ENCODE measurements around the gene GARIN3.

The GARIN3 gene

GRCh38 chr5:157142317-157143126 lies 23.5 kb downstream of the GARIN3 start, which contains the start of gene MED7:
Gene MED7, minus strand, starts transcription at chr5:157142865. Its CDS starts 3,434 bp downstream, at chr5:157139431.
- DNase-seq, result peak; percentile 83

DNA sequence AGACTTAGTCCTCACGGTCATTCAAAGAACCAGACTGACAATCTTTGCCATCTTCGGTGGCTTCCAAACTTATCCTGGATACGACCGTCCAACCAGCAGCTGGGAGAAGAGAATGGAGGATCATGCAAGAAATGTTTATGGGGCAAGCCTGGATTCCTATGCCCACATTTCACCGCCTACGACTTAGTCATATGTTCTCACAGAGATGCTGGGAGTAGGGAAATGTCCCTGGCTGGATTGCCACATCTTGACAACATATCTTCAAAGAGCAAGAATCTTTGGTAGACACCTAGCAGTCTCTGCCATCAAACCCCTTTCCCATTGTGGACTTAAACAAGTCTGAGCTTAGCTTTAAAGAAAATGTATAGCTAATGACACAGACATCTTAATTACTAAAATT lies 28.4 kb downstream of the GARIN3 start:
- DNase-seq, result no peak

- no peak for DNase-seq
Observed at GRCh38 chr5:157132281-157132612, 33.8 kb downstream of the GARIN3 start.

DNA sequence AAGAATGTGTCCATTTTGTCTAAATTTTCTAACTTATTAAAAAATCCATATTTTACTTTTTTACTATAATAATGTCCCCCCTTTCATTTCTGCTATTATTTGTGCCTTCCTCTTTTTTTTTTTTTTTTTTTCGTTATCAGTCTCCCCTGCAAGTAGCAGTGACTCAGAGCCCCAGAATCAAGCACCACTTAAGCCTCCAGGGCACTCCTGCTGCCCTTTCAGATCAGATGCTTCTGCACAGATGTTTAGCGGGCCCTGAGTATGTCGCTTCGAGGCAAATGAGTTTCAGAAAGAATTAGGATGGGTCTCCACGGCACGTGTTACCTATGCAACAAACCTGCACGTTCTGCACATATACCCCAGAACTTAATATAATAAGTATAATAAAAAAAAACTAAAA lies 35.1 kb downstream of the GARIN3 start:
- no peak for DNase-seq

GRCh38 chr5:157121709-157122108 lies 44.4 kb downstream of the GARIN3 start:
- no peak for DNase-seq

- DNase-seq, result no peak
Observed at GRCh38 chr5:157120102-157120501, 46.0 kb downstream of the GARIN3 start.

DNA sequence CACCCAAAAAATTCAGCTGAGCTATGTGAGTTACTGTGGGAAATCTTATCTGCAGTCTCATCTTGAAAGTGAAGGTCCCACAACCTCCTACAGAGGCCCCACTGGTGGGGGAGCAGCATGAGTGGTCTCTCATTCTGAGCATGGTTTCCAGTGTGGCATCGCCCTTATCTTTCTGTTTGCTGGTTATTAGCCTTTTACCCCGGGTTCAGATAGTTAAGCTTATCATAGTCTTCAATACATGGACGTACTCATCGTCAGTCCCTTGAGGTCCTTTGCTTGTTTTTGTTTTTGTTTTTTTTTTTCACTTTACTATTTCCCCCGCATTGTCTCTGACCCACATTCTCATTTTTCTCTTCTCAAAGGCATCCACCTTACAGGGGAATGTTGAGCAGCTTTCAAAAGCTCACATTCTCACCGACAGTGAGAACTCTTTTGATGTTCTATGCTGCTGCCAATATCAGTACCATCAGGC lies 49.5 kb downstream of the GARIN3 start:
- no peak for DNase-seq

DNA sequence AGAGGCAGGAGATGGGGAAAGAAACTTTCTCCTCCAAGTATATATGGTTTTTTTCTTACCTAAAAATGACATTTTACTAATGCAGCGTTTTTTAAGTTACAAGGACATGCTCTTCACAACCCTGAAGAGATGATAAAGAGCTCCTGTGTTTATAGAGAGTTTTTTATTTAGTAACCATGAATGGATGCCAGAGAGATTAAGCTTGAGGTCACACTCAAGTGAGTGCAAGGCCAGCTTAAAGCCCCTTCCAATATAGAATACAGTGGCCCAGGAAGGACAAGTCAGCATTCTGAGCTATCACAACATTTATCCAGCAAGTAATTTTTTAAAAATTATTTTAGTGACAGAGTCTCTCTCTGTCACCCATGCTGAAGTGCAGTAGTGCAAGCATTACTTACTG lies 50.6 kb downstream of the GARIN3 start:
- no peak for DNase-seq

DNA sequence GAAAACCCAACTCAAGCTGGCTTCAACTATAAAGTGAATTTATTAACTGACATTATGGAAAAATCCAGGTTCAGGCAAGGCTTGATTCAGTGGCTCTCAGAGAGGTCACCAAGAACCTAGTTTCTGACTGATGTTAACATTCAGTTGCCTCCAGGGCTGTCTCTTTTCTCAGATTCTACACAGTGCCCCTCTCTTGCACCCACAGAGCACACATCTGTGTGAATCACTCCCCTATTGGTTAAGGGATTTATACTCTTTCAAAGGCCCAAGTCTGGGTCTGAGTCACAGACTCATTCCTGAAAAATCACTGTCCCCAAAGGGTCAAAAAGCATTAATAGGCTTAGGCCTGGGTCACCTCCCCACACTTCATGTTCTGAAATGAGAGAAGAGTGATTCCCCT lies 51.1 kb downstream of the GARIN3 start:
- DNase-seq, result no peak

- no peak for DNase-seq
Observed at GRCh38 chr5:157113002-157113401, 53.1 kb downstream of the GARIN3 start.
